GM19240 (cell line): Measurements from ENCODE around the gene GRIN2A.

Source experiments
- DNase-seq: peaks from one replicate; pipeline ENCODE4 v3.0.0; 2011; ENCODE audit warnings: low spot score; ENCODE audit not compliant: insufficient read length

The GRIN2A gene

GRCh38 chr16:10033556-10033955 is 148.7 kb downstream of the GRIN2A start:
- no peak for DNase-seq

- no peak for DNase-seq
These were observed 150.3 kb downstream of the GRIN2A start for GRCh38 chr16:10031955-10032354.

GRCh38 chr16:10031473-10031872 is 150.8 kb downstream of the GRIN2A start:
- no peak for DNase-seq

GRCh38 chr16:10028644-10029043 is 153.6 kb downstream of the GRIN2A start:
- no peak for DNase-seq

- no peak for DNase-seq
These were observed 154.7 kb downstream of the GRIN2A start for GRCh38 chr16:10027553-10027952.

- DNase-seq = no peak
These were observed 155.6 kb downstream of the GRIN2A start for GRCh38 chr16:10026593-10026992.

- DNase-seq = no peak
These were observed 160.1 kb downstream of the GRIN2A start for GRCh38 chr16:10022098-10022497.

GRCh38 chr16:10020866-10021265 is 161.4 kb downstream of the GRIN2A start:
- DNase-seq = no peak

- no peak for DNase-seq
These were observed 165.5 kb downstream of the GRIN2A start for GRCh38 chr16:10016752-10017151.

GRCh38 chr16:10015397-10015796 is 166.8 kb downstream of the GRIN2A start:
- no peak for DNase-seq

GRCh38 chr16:10013774-10014173 is 168.5 kb downstream of the GRIN2A start:
- no peak for DNase-seq

- DNase-seq = no peak
These were observed 168.9 kb downstream of the GRIN2A start for GRCh38 chr16:10013364-10013763.

GRCh38 chr16:10009684-10010083 is 172.5 kb downstream of the GRIN2A start:
- no peak for DNase-seq

- DNase-seq = no peak
These were observed 178.7 kb downstream of the GRIN2A start for GRCh38 chr16:10003486-10003885.

- DNase-seq = no peak
These were observed 180.9 kb downstream of the GRIN2A start for GRCh38 chr16:10001258-10001775.

GRCh38 chr16:9996221-9996620 is 186.0 kb downstream of the GRIN2A start:
- DNase-seq = no peak

- DNase-seq = no peak
These were observed 189.8 kb downstream of the GRIN2A start for GRCh38 chr16:9992441-9992840.

GRCh38 chr16:9980981-9981380 is 201.2 kb downstream of the GRIN2A start:
- DNase-seq = no peak

- no peak for DNase-seq
These were observed 204.0 kb downstream of the GRIN2A start for GRCh38 chr16:9978160-9978725.

- DNase-seq = no peak
These were observed 204.8 kb downstream of the GRIN2A start for GRCh38 chr16:9977333-9977897.

GRCh38 chr16:9976601-9977000 is 205.6 kb downstream of the GRIN2A start:
- no peak for DNase-seq

GRCh38 chr16:9971907-9972306 is 210.3 kb downstream of the GRIN2A start:
- no peak for DNase-seq

GRCh38 chr16:9970796-9971195 is 211.4 kb downstream of the GRIN2A start:
- no peak for DNase-seq
